ACHN (cell line): ENCODE data around the gene NAV1.
"Not testable (repeated sequence)": the region's sequence is repeated elsewhere in the genome, so short reads cannot be mapped to it uniquely, and the experiment has no call there.

Source experiments
- DNase-seq: peaks from one replicate; pipeline ENCODE4 v3.0.0-alpha.2; 2015
- in situ Hi-C: cut with HindIII; loops from 2 replicates; pipeline ENCODE4 v1.10.0; 2017; ENCODE audit warnings: low sequenced_read_pairs, low pct_ligation_motif_present, low pct_unique_long_range_greater_than_20kb

Gene NAV1

GRCh38 chr1:201566933-201567801, 28.2 kb downstream of the NAV1 start:
- in situ Hi-C loops = loop anchor here (25.0 kb wide), 1 partner anchor 95 kb away; no protein-coding TSS in a partner anchor

GRCh38 chr1:201568265-201568664, 29.3 kb downstream of the NAV1 start:
- DNase-seq = no peak
- in situ Hi-C loops = loop anchor here (25.0 kb wide), 1 partner anchor 94 kb away; no protein-coding TSS in a partner anchor

More at GRCh38 chr1:201566933-201567801, 28.2 kb downstream of the NAV1 start:
- no peak for DNase-seq

GRCh38 chr1:201568859-201569294, 29.9 kb downstream of the NAV1 start:
- no peak for DNase-seq
- in situ Hi-C loops = loop anchor here (25.0 kb wide), 1 partner anchor 93 kb away; no protein-coding TSS in a partner anchor

- in situ Hi-C loops = loop anchor here (25.0 kb wide), 1 partner anchor 92 kb away; no protein-coding TSS in a partner anchor
- no peak for DNase-seq
Measured at GRCh38 chr1:201570181-201570885, 31.4 kb downstream of the NAV1 start.

GRCh38 chr1:201570886-201571624, 32.1 kb downstream of the NAV1 start:
- DNase-seq = no peak
- in situ Hi-C loops = loop anchor here (25.0 kb wide), 1 partner anchor 91 kb away; no protein-coding TSS in a partner anchor

GRCh38 chr1:201573030-201573429, 34.1 kb downstream of the NAV1 start:
- in situ Hi-C loops = loop anchor here (25.0 kb wide), 1 partner anchor 89 kb away; no protein-coding TSS in a partner anchor
- DNase-seq = no peak

- no peak for DNase-seq
- in situ Hi-C loops = loop anchor here (25.0 kb wide), 1 partner anchor 88 kb away; no protein-coding TSS in a partner anchor
Measured at GRCh38 chr1:201573923-201574322, 35.0 kb downstream of the NAV1 start.

- in situ Hi-C loops = no loop called here
- DNase-seq = no peak
Measured at GRCh38 chr1:201575912-201576311, 37.0 kb downstream of the NAV1 start.

GRCh38 chr1:201576914-201577313, 38.0 kb downstream of the NAV1 start:
- no peak for DNase-seq
- in situ Hi-C loops = no loop called here

- in situ Hi-C loops = no loop called here
- DNase-seq = no peak
Measured at GRCh38 chr1:201578008-201578888, 39.3 kb downstream of the NAV1 start.

- in situ Hi-C loops, DNase-seq: not testable (repeated sequence)
Measured at GRCh38 chr1:201581371-201581770, 42.4 kb downstream of the NAV1 start.

GRCh38 chr1:201582705-201583442, 43.9 kb downstream of the NAV1 start:
- in situ Hi-C loops = no loop called here
- DNase-seq = no peak

GRCh38 chr1:201583663-201584062, 44.7 kb downstream of the NAV1 start:
- in situ Hi-C loops = no loop called here
- no peak for DNase-seq

GRCh38 chr1:201584471-201585092, 45.7 kb downstream of the NAV1 start:
- in situ Hi-C loops = no loop called here
- DNase-seq = peak; percentile 24

GRCh38 chr1:201585093-201585483, 46.2 kb downstream of the NAV1 start:
- no peak for DNase-seq
- in situ Hi-C loops = no loop called here

- in situ Hi-C loops = no loop called here
- no peak for DNase-seq
Measured at GRCh38 chr1:201585901-201586300, 47.0 kb downstream of the NAV1 start.

- in situ Hi-C loops = no loop called here
- DNase-seq = no peak
Measured at GRCh38 chr1:201586806-201587205, 47.9 kb downstream of the NAV1 start.
